AG10803 (cell line): ENCODE results near the gene AKR1C8.
"Not testable (repeated sequence)": the region's sequence is repeated elsewhere in the genome, so short reads cannot be mapped to it uniquely, and the experiment has no call there.

Experiments used
- DNase-seq: peaks from one replicate; pipeline ENCODE4 v3.0.0; 2010; ENCODE audit warnings: low read depth
- H3K4me3 ChIP-seq: 2 replicates; pipeline ENCODE4 v1.5.1; 2011; ENCODE audit warnings: mild to moderate bottlenecking, low read length, control low read depth
- TF ChIP-seq, protein P1 (sequence below): conservative IDR thresholded peaks from 2 replicates; pipeline ENCODE4 v1.5.1; 2011; ENCODE audit warnings: mild to moderate bottlenecking, low read length, control low read depth, inconsistent platforms

AKR1C8 gene

GRCh38 chr10:5195727-5196374 is 10.9 kb upstream of the AKR1C8 start:
- no peak overlapping the region for H3K4me3 ChIP-seq
- TF ChIP-seq, protein P1, sequence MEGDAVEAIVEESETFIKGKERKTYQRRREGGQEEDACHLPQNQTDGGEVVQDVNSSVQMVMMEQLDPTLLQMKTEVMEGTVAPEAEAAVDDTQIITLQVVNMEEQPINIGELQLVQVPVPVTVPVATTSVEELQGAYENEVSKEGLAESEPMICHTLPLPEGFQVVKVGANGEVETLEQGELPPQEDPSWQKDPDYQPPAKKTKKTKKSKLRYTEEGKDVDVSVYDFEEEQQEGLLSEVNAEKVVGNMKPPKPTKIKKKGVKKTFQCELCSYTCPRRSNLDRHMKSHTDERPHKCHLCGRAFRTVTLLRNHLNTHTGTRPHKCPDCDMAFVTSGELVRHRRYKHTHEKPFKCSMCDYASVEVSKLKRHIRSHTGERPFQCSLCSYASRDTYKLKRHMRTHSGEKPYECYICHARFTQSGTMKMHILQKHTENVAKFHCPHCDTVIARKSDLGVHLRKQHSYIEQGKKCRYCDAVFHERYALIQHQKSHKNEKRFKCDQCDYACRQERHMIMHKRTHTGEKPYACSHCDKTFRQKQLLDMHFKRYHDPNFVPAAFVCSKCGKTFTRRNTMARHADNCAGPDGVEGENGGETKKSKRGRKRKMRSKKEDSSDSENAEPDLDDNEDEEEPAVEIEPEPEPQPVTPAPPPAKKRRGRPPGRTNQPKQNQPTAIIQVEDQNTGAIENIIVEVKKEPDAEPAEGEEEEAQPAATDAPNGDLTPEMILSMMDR = no peak
- no peak for DNase-seq

- DNase-seq = no peak
- TF ChIP-seq, protein P1 = no peak
- H3K4me3 ChIP-seq = no peak overlapping the region
Measured at GRCh38 chr10:5194431-5194830, 9.5 kb upstream of the AKR1C8 start.

DNA sequence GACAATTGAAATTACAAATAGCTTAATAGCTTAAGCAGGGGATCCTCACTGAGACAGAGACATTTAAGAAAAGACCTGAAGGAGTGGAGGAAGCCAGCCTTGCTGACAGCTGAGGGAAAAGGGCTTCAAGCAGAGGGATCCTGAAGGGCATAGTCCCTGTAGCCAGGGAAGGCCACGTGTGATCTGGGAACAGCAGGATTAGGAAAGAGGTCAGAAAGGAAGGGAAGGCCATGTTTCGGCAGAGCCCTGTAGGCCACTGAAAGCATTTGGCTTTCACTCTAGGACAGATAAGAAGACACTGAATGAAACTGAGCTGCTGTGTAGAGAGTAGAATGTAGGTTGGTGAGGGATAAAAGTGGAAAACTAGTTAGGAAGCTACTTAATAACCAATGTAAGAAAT is 3.4 kb upstream of the AKR1C8 start:
- TF ChIP-seq, protein P1 = no peak
- H3K4me3 ChIP-seq = no peak overlapping the region
- no peak for DNase-seq

- TF ChIP-seq, protein P1 = no peak
- H3K4me3 ChIP-seq = no peak overlapping the region
- DNase-seq = no peak
Measured at GRCh38 chr10:5187867-5188266, 2.9 kb upstream of the AKR1C8 start.

- H3K4me3 ChIP-seq = no peak overlapping the region
- DNase-seq = no peak
- TF ChIP-seq, protein P1 = no peak
Measured at GRCh38 chr10:5183923-5184322, 1.0 kb downstream of the AKR1C8 start.

- not testable (repeated sequence) for H3K4me3 ChIP-seq, DNase-seq
Measured at GRCh38 chr10:5180503-5180902, 4.4 kb downstream of the AKR1C8 start.

- not testable (repeated sequence) for DNase-seq, H3K4me3 ChIP-seq
Measured at GRCh38 chr10:5175581-5175980, 9.4 kb downstream of the AKR1C8 start.

GRCh38 chr10:5168897-5169420 is 16.0 kb downstream of the AKR1C8 start:
- TF ChIP-seq, protein P1 = no peak
- H3K4me3 ChIP-seq = no peak overlapping the region
- DNase-seq = no peak
